ENCODE results near the gene SLC13A2.
"Not testable (repeated sequence)": the region's sequence is repeated elsewhere in the genome, so short reads cannot be mapped to it uniquely, and the experiment has no call there.

The SLC13A2 gene

GRCh38 chr17:28514561-28515002, 41.1 kb downstream of the SLC13A2 start:
- DNase-seq (ENCODE audit: low read depth), result no peak

DNA sequence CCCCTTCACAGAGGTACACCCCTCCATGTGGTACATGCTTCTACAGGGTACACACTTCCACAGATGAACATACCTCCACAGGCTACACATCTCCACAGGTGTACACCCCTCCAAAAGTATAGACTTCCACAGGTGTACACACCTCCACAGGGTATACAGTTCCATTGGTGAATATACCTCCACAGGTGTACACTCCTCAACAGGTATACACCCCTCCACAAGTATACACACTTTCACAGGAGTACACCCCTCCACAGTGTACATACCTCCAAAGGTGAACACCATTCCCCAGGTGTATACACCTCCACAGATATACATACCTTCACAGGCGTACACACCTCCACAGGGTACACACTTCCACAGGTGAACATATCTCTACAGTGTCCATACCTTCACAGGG, 42.1 kb downstream of the SLC13A2 start:
- no peak for DNase-seq (ENCODE audit: low read depth)

DNA sequence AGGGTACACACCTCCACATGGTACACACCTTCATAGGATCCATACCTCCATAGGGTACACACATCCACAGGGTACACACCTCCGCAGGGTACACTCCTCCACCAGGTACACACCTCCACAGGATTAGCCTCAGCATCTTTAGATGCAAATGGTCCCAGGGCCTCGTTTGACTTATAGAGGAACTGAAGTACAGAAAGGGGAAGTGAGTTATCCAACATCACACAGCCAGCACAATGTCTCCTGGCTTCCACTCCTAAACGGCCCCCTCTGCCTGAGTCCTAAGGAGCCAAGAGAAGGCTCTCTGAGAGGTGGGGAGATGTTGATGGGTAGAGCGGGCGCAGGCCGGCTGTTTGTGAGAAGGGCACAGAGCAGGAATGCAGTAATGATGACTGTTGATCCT, 44.7 kb downstream of the SLC13A2 start:
- no peak for DNase-seq (ENCODE audit: low read depth)

DNA sequence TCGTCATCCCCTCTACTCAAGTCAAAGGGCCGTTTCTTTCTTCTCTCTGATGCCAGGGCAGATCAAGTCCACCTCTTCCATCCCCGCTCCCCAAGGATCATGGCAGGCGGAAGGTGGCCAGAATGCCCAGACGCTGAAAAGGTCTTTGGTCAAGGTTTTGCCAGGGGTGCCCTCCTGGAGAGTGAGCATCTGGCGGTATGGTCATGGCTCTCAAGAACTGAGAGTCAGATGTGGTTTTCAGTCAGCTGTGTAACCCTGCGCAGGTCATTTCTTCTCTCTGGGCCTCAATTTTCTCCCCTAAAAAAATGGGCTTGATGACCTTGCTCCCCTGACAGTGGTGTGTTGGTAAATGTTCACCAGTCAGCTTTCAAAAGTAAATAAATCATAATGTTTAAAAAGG, 45.1 kb downstream of the SLC13A2 start:
- DNase-seq (ENCODE audit: low read depth), result no peak

GRCh38 chr17:28519236-28519635, 45.8 kb downstream of the SLC13A2 start:
- no peak for DNase-seq (ENCODE audit: low read depth)

DNA sequence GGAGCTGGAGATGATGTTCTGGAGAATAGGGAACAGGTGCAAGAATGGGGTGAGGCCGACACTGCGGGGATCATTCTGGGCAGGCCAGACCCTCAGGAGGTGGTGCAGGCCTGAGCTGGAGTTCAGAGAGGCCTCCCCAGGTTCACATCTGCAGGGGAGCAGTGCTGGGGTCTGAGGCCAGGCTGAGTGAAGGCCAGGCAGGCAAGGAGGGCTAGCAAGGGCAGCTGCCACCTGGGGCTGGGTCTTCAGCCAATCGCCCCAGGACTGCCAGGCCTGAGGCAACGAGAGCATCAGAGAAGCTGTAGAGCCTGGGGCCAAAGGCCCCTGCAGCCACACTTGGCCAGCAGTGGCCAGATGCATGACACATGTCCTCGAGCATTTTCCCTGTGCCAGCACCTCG, 47.2 kb downstream of the SLC13A2 start:
- no peak for DNase-seq (ENCODE audit: low read depth)

DNA sequence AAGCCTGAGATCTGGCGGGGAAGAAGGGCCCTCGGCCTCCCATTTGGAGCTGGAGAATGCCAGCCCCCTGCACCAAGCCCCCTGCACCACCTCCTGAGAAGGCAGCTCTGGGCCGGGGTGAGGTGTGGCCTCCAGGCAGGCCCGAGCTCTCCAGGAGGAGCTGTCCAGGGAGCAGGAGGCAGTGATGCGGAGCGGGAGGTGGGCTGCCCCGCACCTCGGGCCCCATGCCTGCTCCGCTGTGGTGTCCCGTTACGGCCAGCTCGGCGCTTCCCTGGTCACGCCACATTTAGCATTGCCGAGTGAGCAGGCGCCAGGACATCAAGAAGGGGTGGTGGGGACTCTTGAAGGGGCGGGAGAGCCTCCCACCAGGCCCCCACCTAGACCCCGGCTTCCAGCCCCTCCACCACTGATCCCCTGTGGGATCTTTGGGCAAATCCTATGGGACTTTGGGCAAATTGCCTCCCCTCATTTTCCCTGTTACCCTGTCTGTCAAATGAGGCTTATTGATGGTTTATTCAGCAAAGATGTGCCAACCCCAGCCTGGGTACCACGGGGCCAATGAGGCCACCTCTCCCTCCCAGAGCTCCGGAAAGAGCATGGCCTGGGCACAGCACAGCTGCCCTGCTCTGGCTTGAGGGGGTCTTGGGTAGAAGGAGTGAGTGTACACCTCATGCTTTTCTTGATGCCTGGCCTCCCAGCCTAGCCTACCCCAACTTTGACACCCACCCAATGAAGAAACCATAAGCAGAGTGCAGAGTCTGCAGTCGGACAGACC, 48.1 kb downstream of the SLC13A2 start:
- no peak for DNase-seq (ENCODE audit: low read depth)

DNA sequence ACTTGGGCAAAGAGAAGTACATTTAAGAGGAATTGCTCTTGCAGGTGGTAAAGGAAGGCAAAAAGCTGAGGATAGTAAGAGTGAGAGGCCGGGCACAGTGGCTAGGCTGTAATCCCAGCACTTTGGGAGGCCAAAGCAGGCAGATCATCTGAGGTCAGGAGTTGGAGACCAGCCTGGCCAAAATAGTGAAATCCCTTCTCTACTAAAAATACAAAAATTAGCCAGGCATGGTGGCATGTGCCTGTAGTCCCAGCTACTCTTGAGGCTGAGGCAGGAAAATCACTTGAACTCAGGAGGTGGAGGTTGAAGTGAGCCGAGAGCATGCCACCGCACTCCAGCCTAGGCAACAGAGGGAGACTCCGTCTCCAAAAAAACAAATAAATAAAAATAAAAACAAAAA, 48.8 kb downstream of the SLC13A2 start:
- not testable (repeated sequence) for DNase-seq (ENCODE audit: low read depth)

GRCh38 chr17:28523186-28523585, 49.7 kb downstream of the SLC13A2 start:
- no peak for DNase-seq (ENCODE audit: low read depth)

GRCh38 chr17:28523876-28524275, 50.4 kb downstream of the SLC13A2 start:
- no peak for DNase-seq (ENCODE audit: low read depth)

DNA sequence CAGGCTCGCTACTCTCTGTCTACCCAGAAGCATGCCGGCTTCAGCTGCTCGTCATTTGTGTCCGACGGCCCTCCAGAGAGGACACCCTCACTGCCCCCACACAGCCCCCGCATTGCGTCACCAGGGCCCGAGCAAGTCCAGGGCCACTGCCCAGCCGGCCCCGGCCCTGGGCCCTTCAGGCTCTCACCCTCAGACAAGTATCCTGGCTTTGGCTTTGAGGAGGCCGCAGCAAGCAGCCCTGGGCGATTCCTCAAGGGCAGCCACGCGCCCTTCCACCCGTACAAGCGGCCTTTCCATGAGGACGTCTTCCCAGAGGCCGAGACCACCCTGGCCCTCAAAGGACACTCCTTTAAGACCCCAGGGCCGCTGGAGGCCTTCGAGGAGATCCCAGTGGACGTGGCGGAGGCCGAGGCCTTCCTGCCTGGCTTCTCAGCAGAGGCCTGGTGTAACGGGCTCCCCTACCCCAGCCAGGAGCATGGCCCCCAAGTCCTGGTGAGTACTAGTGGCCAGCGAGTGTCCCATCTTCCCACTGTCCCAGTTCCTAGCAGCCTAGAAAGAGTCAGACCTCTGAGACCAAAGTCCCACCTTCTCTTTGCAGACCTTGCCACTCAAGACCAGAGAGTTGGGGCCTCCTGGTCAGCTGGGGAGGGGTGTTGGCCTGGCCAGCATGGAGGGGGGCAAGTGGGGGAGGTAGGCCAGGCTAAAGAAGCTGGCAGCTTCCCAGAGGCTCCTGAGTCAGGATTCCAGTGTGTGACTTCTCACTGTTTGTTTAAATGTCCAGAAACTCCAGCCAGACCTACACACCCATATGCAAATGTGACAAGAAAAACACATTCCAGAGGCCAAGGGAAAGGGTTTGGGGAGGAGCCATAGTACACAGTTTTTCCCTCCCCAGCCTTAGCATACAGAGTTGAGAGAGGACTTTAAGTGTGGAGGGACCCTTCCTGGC, 51.3 kb downstream of the SLC13A2 start:
- peak; percentile 38 for DNase-seq (ENCODE audit: low read depth)

DNA sequence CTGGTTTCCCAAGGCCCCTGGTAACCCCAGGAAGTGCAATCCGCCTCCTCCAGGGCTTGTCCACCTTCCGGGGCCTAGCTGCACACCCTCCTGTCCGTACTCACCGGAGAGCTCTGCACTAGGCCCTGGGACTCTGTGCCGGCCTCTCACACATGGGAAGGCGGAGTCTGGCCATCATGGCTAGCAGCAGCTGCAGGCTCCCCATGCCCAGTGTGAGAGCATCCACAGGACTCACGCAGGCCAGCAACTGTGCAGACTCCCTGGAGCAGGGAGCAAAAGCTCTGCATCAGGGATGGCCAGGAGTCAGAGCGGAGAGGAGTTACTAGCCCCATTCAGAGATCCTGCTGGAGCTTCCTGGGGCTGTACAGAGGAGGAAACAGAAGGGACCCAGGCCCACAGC, 52.9 kb downstream of the SLC13A2 start:
- no peak for DNase-seq (ENCODE audit: low read depth)

DNA sequence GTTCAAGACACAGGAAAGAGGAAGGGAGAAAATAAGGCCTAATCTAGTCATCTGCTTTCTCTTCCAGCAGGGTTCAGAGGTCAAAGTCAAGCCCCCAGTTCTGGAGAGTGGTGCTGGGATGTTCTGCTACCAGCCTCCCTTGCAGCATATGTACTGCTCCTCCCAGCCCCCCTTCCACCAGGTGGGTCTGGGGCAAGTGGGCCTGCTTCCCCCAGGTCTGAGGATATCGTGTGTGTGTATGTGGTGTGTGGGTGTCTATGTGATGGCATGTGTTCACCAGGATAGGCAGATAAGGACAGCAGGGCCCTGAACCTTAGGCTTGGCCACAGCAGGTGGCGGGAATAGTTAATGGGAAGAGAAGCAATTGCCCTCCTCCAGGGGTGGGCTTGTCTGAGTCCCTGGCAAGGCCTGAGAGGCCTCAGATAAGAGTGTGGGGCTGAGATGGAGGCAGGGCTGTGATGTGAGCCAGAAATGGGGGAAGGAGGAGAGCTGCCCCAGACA, 53.8 kb downstream of the SLC13A2 start:
- DNase-seq (ENCODE audit: low read depth), result no peak

- DNase-seq (ENCODE audit: low read depth), result no peak
Measured at GRCh38 chr17:28527859-28528258, 54.4 kb downstream of the SLC13A2 start.

GRCh38 chr17:28528327-28529012, 55.0 kb downstream of the SLC13A2 start:
- DNase-seq (ENCODE audit: low read depth), result peak; percentile 23

DNA sequence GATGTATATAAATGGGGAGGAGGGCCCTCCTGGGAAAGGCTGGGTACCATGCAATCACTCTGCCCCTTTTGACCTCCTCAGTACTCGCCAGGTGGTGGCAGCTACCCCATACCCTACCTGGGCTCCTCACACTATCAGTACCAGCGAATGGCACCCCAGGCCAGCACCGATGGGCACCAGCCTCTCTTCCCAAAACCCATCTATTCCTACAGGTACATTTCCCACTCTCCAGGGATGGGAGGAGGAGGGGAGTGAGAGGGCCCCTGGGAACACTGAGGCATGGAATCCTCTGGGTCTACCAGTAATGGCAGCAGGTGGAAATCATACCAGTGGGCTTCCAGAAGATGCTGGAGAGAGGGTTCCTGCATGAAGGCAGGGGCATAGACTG, 55.6 kb downstream of the SLC13A2 start:
- DNase-seq (ENCODE audit: low read depth), result no peak

GRCh38 chr17:28530250-28530649, 56.8 kb downstream of the SLC13A2 start:
- no peak for DNase-seq (ENCODE audit: low read depth)

GRCh38 chr17:28530926-28531325, 57.5 kb downstream of the SLC13A2 start:
- no peak for DNase-seq (ENCODE audit: low read depth)

DNA sequence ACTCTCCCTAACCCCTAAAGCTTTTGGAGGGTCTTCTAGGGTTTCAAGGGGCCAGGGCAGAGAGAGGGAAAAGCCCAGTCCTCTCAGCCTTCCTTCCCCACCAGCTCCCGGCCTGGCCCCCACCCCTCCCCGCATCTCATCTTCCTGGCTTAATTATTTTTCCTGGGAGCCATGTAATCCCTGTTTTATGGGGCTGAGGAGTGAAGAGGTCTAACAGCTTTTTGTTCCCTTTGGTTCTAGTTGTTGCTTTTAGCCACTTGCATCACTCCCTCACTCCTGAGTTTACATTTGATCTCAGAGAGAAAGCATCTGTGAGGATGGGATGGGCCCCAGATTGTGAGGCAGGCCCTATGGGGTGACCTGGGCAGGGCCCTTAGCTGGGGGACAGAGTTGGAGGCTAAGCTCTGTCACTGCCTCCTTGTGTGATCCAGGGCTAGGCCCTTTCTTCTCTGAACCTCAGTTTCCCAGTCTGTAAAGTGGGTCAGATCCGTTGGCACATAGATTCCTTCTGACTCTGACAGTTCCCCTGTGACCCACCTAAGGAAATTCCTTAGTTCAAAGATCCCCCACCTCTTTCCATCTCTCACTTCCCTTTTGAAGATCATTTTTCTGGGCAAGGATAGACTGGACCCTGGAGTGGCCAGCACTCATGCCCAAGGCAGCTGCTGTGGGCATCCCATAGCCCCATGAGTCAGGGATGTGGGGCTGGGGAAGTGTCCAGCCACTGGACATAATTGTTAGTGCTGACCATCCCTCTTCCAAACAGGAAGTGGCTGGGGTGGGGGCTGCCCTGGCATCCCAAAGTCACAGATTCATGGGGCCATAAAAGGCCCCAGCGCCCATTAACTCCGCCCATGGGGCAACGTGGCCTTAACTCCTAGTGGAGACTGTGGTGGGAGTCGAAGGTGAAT, 58.9 kb downstream of the SLC13A2 start:
- no peak for DNase-seq (ENCODE audit: low read depth)

- no peak for DNase-seq (ENCODE audit: low read depth)
Measured at GRCh38 chr17:28533091-28533807, 59.8 kb downstream of the SLC13A2 start.

Measured in GM04504 (cell line).